Measurements from ENCODE around the gene VSNL1.

DNA sequence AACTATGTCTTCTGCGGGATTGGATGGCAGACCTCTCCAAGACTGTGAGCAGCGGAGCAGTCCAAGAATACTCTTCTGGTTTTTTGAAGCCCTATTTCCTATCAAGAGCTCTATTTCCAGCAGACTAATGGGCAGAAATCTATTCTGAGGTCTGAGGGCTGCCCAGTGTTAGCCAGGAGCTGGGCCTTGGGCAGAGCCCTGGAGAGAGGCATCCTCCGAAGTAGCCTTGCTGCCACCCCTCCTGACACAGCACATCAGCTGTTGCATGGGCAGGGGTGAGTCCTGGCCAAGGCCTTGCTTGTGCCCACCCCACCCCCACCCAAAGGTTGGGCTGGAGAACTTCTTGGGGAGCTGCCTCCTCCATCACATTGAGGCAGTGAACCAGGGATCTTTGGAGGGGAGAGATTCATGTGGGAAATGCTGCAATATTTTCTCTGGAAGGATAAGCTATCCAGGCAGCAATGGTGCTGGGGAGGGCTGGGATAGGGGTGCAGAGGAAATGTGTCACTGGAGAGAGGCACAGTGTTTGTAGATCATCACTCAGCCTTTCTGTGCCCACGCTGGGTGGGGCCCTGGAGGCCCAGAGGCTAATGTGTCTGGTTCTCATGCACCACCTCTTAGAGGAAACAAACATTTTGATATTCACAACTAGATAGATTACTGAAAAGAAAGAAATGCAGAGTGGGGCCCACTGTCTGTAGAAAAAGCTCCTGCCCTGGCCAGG, 104.7 kb downstream of the VSNL1 start:
- no peak for TF ChIP-seq POLR2A (IDR thresholded peaks at IDR 0.05)
- no peak for TF ChIP-seq CTCF (IDR thresholded peaks at IDR 0.05)
